CD14-positive monocyte (primary cell): Measurements from ENCODE around the gene PYGB. TPM values are rescaled to one million over a fixed set of nuclear protein-coding genes. Genes with fewer than 3 reads are reported as not detected.

Source experiments
- DNase-seq, 3 donors: peaks; one replicate each; pipeline ENCODE4 v3.0.0-alpha.2; 2011 to 2022
- H2AFZ ChIP-seq: 2 replicates; pipeline ENCODE4 v1.6.0; 2012; ENCODE audit warnings: mild to moderate bottlenecking, low read depth, low read length, inconsistent platforms; ENCODE audit not compliant: insufficient read depth, poor library complexity, severe bottlenecking
- H3K27ac ChIP-seq, 2 donors: 1 replicate in 1 of 2; 2 replicates in 1 of 2; pipeline ENCODE4 v1.5.1; 2012 to 2013; ENCODE audit warnings: low read length in 2 of 2, control low read depth in 1 of 2, inconsistent platforms in 1 of 2, low read depth in 1 of 2, mild to moderate bottlenecking in 1 of 2
- H3K27me3 ChIP-seq, 2 donors: one replicate each; pipeline versions ENCODE4 v1.6.0 to v1.6.1; 2011 to 2013; ENCODE audit warnings: low read length in 2 of 2; ENCODE audit not compliant: control insufficient read depth in 2 of 2, insufficient read depth in 2 of 2
- H3K36me3 ChIP-seq, 2 donors: replicated peaks in 1 of 2; 1 replicate in 1 of 2; 2 replicates in 1 of 2; pipeline versions ENCODE4 v1.5.1 to v1.6.1; 2012 to 2013; ENCODE audit warnings: low read length in 2 of 2, control low read depth in 1 of 2, inconsistent platforms in 1 of 2, mild to moderate bottlenecking in 1 of 2; ENCODE audit not compliant: insufficient read depth in 2 of 2, control insufficient read depth in 1 of 2
- H3K4me1 ChIP-seq, 2 donors: 1 replicate in 1 of 2; 2 replicates in 1 of 2; pipeline versions ENCODE4 v1.5.1 to v1.6.1; 2012 to 2013; ENCODE audit warnings: low read length in 2 of 2, control low read depth in 1 of 2, inconsistent platforms in 1 of 2, mild to moderate bottlenecking in 1 of 2, moderate library complexity in 1 of 2; ENCODE audit not compliant: insufficient read depth in 2 of 2, control insufficient read depth in 1 of 2
- H3K4me2 ChIP-seq: replicated peaks from 2 replicates; pipeline ENCODE3; 2012; ENCODE audit warnings: low read length, moderate library complexity, mild to moderate bottlenecking; ENCODE audit not compliant: poor library complexity, severe bottlenecking; ENCODE audit errors: extremely low read depth
- H3K4me3 ChIP-seq, 3 experiments: fragments of 200-600 bp in 1 of 3; sonication (generic) in 1 of 3; replicated peaks in 1 of 3; 1 replicate in 2 of 3; 2 replicates in 1 of 3; pipeline ENCODE4 v1.5.1; 2011 to 2013; ENCODE audit warnings: low read length in 3 of 3, mild to moderate bottlenecking in 3 of 3, control low read depth in 2 of 3, low read depth in 2 of 3, inconsistent platforms in 1 of 3, moderate library complexity in 1 of 3
- H3K79me2 ChIP-seq: 2 replicates; pipeline ENCODE4 v1.6.0; 2012; ENCODE audit warnings: mild to moderate bottlenecking, control low read depth, inconsistent platforms, low read length, moderate library complexity; ENCODE audit not compliant: insufficient read depth
- H3K9ac ChIP-seq: 2 replicates; pipeline ENCODE4 v1.6.0; 2017; ENCODE audit warnings: low read length, mild to moderate bottlenecking; ENCODE audit not compliant: insufficient read depth, poor library complexity, severe bottlenecking
- H3K9me3 ChIP-seq, 2 donors: replicated peaks in 1 of 2; 1 replicate in 1 of 2; 2 replicates in 1 of 2; pipeline versions ENCODE4 v1.5.1 to v1.6.1; 2012 to 2013; ENCODE audit warnings: low read length in 2 of 2, control low read depth in 1 of 2; ENCODE audit not compliant: control insufficient read depth in 1 of 2, insufficient read depth in 1 of 2
- H4K20me1 ChIP-seq: 2 replicates; pipeline ENCODE4 v1.6.0; 2012; ENCODE audit warnings: mild to moderate bottlenecking, low read length, control low read depth, moderate library complexity; ENCODE audit not compliant: insufficient read depth
- H3K27ac Mint-ChIP-seq, 7 donors: one replicate each; pipeline ENCODE4 v1.8.0; 2020; ENCODE audit warnings: mild to moderate bottlenecking in 7 of 7, mixed read lengths in 7 of 7, moderate library complexity in 6 of 7, inconsistent platforms in 2 of 7
- H3K27me3 Mint-ChIP-seq, 3 donors: one replicate each; pipeline ENCODE4 v1.8.0; 2021 to 2022; ENCODE audit warnings: low read depth in 3 of 3, mild to moderate bottlenecking in 3 of 3, mixed read lengths in 3 of 3, moderate library complexity in 3 of 3, inconsistent platforms in 1 of 3
- H3K36me3 Mint-ChIP-seq, 2 donors: one replicate each; pipeline ENCODE4 v1.8.0; 2020; ENCODE audit warnings: mixed read lengths in 2 of 2, inconsistent platforms in 1 of 2, mild to moderate bottlenecking in 1 of 2
- H3K4me1 Mint-ChIP-seq: one replicate; pipeline ENCODE4 v1.8.0; 2020; ENCODE audit warnings: mild to moderate bottlenecking, mixed read lengths
- H3K4me3 Mint-ChIP-seq, 2 donors: one replicate each; pipeline ENCODE4 v1.8.0; 2020; ENCODE audit warnings: mild to moderate bottlenecking in 2 of 2, mixed read lengths in 2 of 2, moderate library complexity in 1 of 2
- H3K9me3 Mint-ChIP-seq, 7 donors: one replicate each; pipeline ENCODE4 v1.8.0; 2020 to 2022; ENCODE audit warnings: mixed read lengths in 7 of 7, mild to moderate bottlenecking in 6 of 7, moderate library complexity in 6 of 7, inconsistent platforms in 2 of 7
- WGBS: methylation state at CpG from one replicate; pipeline ENCODE4 v1.1.5; 2013; ENCODE audit warnings: missing lambda C conversion rate; ENCODE audit not compliant: insufficient coverage; 5-methylcytosine and 5-hydroxymethylcytosine counted together
- intact Hi-C, 2 donors: fragments of 100-400 bp; cut with micrococcal nuclease; formaldehyde crosslinking; loops; one replicate each; pipeline versions ENCODE4 v1.15.0 to v1.15.1; 2023
- polyA plus RNA-seq, 3 donors: library from polyadenylated mRNA; depleted of rRNA in 1 of 3; unstranded in 2 of 3; stranded (reverse) in 1 of 3; fragments of 300-500 nt in 2 of 3; fragments of >200 nt in 1 of 3; fragmentation: Illumina TruSeq in 2 of 3; gene quantifications; 1 replicate in 2 of 3; 2 replicates in 1 of 3; pipeline ENCODE4 v1.2.3, GENCODE V29; 2012 to 2021
- TF ChIP-seq, protein P1 (sequence below): fragments of 200-600 bp; IDR thresholded peaks from one replicate; pipeline ENCODE4 v1.8.0; 2022; ENCODE audit warnings: antibody characterized with exemption, mild to moderate bottlenecking

PYGB gene
- polyA plus RNA-seq, 3 donors: 26.6 to 33.2 (median 26.7) TPM

DNA sequence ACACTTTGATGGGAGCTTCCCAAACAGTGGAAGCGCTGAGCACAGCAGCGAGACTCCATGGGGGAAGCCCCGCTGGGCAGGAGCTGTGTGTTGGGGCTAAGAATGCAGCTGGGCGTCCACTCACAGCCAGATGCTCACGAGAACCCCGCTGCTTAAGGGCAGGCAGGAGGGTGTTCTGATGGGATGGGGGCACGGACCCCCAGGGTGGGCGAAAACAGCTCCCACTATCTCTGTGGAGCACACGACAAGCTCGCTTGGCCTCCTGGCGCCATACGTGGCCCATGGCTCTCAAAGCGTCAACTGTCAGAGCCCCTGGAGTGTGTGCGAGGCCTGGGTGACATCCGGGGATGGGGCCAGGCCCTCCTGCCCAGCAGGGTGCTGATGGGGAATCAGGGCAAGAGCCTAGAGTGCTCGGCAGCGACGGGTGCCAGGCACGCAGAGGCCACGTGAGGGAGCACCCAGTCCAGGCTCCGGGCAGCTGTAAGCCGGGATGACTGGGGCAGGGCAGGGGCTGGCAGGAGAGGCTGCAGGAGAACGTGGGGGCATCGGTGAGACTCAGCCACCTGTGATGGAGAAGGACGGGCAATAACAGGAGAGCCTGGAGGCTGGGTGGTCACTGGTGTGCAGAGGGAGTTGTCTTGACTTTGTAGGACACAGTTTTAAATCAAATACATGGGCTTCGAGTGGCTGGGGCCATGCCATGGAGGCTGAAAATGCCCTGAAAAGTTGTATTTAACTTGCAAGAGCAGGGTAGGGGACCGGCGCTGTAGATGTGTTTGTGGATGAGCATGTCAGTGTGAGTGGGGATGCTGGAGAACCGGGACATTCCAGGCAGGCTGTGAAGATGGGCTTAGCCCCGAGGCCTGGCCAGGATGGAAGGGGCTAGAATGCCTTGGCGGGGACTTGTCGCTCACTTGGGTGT is 27.3 kb downstream of the PYGB start:
- H3K4me1 Mint-ChIP-seq: no peaks in the 10 kb centered on the region
- H3K27me3 Mint-ChIP-seq: no peaks in the 10 kb centered on the region
- intact Hi-C loops: no loop called here
- H3K9me3 ChIP-seq: no peaks in the 10 kb centered on the region
- H3K4me1 ChIP-seq: no peaks in the 10 kb centered on the region
- no peak overlapping the region for H3K4me3 Mint-ChIP-seq
- no peaks in the 10 kb centered on the region for H3K79me2 ChIP-seq
- H3K4me3 ChIP-seq: no peak overlapping the region
- H3K36me3 Mint-ChIP-seq: peaks cover 84 to 98% of the 10 kb centered on the region in 2 donors
- WGBS: 98% methylated on average over 29 of the region's 32 CpGs
- H4K20me1 ChIP-seq: no peaks in the 10 kb centered on the region
- H3K27ac Mint-ChIP-seq: no peak overlapping the region
- peaks cover 94 to 100% of the 10 kb centered on the region in 2 donors for H3K36me3 ChIP-seq
- no peaks in the 10 kb centered on the region for H3K27me3 ChIP-seq
- no peak overlapping the region for H3K4me2 ChIP-seq
- DNase-seq: no peak
- TF ChIP-seq, protein P1, sequence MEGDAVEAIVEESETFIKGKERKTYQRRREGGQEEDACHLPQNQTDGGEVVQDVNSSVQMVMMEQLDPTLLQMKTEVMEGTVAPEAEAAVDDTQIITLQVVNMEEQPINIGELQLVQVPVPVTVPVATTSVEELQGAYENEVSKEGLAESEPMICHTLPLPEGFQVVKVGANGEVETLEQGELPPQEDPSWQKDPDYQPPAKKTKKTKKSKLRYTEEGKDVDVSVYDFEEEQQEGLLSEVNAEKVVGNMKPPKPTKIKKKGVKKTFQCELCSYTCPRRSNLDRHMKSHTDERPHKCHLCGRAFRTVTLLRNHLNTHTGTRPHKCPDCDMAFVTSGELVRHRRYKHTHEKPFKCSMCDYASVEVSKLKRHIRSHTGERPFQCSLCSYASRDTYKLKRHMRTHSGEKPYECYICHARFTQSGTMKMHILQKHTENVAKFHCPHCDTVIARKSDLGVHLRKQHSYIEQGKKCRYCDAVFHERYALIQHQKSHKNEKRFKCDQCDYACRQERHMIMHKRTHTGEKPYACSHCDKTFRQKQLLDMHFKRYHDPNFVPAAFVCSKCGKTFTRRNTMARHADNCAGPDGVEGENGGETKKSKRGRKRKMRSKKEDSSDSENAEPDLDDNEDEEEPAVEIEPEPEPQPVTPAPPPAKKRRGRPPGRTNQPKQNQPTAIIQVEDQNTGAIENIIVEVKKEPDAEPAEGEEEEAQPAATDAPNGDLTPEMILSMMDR: no peak
- no peak overlapping the region for H3K9ac ChIP-seq
- H2AFZ ChIP-seq: no peak overlapping the region
- no peak overlapping the region for H3K27ac ChIP-seq
- no peaks in the 10 kb centered on the region for H3K9me3 Mint-ChIP-seq

DNA sequence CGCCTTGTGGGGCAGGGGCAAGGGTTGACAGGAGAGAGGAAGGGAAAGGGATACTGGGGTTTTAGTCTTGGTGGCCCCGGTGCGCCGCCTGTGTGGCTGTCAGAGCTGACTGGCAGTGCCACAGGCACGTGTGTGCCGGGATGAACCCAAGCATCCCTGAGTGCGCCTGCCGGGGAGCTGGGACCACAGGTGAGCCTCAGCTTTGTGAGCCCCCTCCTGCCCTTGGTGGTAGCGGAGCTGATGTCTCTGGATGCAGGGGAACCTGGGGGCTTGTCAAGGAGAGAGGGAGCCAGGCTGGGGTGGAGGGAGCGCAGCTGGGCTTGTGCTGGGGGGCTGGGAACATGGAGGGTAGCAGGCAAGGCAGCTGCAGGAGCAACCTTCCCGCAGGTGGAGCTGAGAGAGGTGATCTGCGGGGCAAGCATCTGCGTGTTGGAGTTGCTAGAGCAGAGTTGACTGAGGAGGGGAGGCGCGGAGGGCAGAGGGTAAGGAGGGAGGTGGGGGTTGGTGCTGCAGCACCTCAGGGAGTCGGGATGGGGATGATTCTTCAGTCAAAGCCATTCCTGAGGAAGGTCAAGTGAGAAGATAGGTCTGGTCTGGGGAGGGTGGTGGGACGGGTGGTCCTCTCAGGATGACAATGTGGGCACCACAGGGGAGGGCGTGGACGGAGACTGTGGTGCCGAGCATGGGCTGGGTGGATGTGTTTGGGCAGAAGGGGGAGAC is 28.1 kb downstream of the PYGB start:
- TF ChIP-seq, protein P1: no peak
- no peaks in the 10 kb centered on the region for H3K27me3 Mint-ChIP-seq
- intact Hi-C loops: no loop called here
- Histone ChIP-seq H3K27ac (no peak overlapping the region), H3K27me3 (no peaks in the 10 kb centered on the region), H3K9ac (no peak overlapping the region), H3K79me2 (no peaks in the 10 kb centered on the region), H3K36me3 (peaks cover 95 to 100% of the 10 kb centered on the region in 2 donors), H3K4me1 (no peaks in the 10 kb centered on the region), H4K20me1 (no peaks in the 10 kb centered on the region), H3K4me3 (no peak overlapping the region), H2AFZ (no peak overlapping the region), H3K4me2 (no peak overlapping the region), H3K9me3 (no peaks in the 10 kb centered on the region)
- no peaks in the 10 kb centered on the region for H3K9me3 Mint-ChIP-seq
- H3K27ac Mint-ChIP-seq: peak overlapping the region in 1 of 7 donors; percentile 32
- WGBS: 98% methylated on average over 20 of the region's 20 CpGs
- no peak overlapping the region for H3K4me3 Mint-ChIP-seq
- no peaks in the 10 kb centered on the region for H3K4me1 Mint-ChIP-seq
- H3K36me3 Mint-ChIP-seq: peaks cover 85 to 99% of the 10 kb centered on the region in 2 donors
- no peak for DNase-seq
